ENCODE data around the gene ARFRP1.

DNA sequence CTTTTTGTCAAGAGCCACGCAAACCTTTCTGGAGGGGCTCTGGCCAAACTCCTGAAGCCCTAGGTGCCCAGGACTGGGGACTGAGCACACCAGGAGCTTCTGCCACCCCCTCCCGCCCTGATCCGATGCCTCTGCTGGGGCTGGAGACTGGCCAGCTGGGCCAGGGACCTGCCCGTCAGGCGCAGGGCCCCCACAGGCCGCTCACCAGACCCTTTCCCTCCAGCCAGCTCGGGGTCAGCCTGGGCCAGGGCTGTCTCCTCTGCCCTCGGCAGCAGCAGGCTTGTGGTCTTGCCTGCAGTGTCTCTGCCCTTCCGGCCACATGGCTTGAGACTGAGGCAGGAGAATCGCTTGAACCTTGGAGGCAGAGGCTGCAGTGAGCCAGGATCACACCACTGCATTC is 35.1 kb downstream of the ARFRP1 start:
- TF ChIP-seq CTCF (IDR thresholded peaks at IDR 0.05) (no peak), POLR2A (IDR thresholded peaks at IDR 0.05) (no peak)

Measured in right lobe of liver (tissue), 4 donors.